ENCODE results near the gene DSC2.
"Not testable (repeated sequence)": the region's sequence is repeated elsewhere in the genome, so short reads cannot be mapped to it uniquely, and the experiment has no call there.

DSC2 gene

DNA sequence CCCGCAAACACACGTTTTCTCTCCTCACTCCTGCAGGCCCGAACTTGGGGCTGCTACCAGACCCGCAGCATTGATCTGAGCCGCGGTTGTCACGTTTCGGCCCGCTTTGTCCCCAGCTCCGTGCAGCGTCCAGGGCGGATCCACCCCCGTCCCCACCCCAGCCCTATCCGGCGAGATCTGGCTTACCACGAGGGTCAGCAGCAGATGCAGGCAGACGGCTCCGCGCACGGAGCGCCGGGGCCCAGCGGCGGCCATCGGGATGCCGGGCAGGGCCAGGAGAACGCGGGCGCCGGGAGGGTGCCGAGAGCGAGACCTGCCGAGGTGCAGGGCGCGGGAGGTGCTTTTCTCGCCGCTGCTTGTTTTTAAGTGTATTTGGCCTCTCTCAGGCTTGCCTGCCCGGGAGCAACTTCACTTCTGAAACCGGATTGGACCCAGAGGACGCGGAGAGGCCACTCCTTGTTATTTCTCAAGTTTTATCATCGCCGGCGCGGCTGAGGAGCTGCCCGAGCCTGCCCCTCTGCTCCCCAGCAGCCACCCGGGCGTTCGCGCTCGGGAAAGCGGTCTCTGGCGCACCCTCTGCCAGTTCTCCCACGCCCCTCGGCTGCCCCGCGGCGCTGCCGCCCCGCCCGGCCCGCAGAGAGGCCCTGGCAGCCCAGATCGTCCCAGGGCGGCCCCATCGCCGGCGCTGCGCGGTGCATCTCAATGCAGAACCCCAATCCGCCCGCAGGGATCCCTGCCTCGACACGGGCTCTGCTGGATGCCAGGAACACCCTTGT, 59.6 kb downstream of the DSC2 start, which contains the start of gene DSC3:
TSS of gene DSC3 (minus strand) at position 337 of the 776 bp plus-strand sequence. CDS start at position 255, 82 bp downstream.
- DNase-seq (ENCODE audit: low read depth): no peak

DNA sequence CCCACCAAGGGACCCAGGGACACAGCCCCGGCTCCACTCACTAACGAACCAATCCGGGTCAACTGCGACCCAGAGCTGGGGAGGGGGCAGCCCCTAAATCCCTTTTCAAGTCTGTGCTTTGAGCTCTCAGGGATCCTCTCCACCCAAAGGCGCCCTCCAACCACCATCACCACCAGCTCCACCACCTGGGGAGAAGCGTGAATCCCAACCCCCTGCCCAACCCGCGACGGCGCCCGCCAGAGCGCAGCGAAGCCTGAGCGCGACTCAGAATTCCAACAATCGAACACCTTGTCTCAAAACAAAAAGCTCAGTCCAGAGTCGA, 60.2 kb downstream of the DSC2 start:
- no peak for DNase-seq (ENCODE audit: low read depth)

DNA sequence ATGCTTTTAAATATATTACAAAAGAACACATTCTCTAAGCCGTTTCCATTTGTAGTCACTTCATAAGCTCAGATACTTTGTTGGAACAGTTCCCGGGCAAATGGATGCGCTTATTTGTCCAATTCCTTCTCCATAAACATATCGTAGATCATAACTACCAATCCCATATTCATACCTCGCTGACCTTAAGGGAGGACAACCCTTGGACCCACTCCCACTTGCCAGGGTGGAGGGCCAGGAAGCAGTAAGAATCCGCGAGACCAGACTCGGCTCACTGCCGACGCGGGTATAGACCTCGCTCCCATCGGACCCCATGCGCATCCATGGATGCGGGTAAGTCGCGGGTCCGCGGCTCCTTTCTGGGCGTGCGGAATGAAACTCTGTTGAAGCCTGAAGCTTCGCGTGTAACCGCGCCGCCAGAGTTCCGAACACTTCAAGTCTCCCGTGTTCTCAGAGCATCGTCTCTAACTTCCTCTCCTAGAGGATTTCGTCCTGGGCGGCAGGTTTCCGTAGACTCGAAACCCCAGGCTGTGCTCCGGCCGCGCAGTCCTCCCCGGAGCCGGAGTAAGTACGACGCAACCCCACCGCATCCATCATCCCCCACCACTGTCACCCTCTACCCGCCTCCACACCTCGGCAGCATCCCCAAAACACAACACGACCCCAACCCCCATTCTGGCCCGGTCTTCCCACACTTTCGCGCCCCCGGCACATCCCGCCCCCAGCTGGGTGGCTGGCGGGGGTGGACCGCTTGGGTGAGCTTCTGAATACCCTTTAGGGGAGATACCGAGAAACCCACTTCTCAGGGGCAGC, 60.7 kb downstream of the DSC2 start:
- no peak for DNase-seq (ENCODE audit: low read depth)

DNA sequence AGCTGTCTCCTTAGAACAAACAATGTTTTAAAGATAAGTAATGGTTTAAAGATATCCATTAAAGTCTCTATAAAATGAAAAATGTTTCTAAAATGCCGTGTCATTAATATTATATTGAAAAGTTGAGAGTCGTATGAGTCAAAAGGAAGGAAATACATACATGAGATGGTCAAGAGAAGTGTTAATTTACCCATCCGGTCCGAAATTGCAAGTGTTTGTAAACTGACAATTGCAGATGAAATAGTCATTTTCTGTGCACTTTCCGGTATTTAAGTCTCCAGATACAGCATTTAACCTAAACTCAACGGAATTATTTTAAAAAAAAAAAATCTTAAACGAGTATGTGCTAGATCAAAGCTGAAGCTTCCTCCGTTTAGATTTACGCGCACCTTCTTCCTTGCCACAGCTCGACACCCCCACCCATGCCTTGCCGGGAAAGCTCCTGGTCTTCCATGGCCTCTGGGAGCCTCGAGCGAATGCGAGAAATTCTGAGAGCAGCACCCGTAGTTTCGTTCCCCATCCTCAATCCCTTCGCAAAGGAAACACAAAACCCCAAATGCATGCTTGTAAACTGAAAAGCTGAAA, 61.4 kb downstream of the DSC2 start:
- no peak for DNase-seq (ENCODE audit: low read depth)

DNA sequence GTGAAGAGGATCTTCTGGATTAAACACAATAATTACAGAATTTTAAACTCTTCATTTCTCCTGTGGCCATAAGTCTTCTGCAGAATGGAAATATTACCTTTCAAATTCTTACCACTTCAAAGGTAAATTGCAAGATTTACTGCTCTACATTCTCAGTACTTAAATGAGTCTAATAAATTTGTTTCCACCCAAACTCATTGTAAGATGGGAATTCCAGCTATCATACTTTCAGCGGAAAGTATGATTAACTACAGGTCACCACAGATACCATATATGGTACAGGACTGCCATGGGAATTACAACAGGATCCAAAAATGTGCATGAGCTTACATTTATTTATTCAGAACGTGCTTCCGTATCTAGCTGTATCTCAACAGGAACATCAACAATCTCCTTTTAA, 62.8 kb downstream of the DSC2 start:
- no peak for DNase-seq (ENCODE audit: low read depth)

DNA sequence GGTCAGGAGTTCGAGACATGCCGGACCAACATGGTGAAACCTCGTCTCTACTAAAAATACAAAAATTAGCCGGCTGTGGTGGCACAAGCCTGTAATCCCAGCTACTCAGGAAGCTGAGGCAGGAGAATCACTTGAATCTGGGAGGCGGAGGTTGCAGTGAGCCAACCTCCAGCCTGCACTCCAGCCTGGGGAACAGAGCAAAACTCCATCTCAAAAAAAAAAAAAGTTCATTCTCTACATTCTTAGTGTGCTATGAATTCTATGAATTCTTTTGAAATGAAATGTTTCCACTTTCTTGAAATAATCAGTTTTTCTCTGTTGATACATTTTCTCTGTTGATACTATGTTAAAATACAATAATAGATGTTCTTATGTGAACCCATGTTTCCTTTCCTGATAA, 64.5 kb downstream of the DSC2 start:
- not testable (repeated sequence) for DNase-seq (ENCODE audit: low read depth)

DNA sequence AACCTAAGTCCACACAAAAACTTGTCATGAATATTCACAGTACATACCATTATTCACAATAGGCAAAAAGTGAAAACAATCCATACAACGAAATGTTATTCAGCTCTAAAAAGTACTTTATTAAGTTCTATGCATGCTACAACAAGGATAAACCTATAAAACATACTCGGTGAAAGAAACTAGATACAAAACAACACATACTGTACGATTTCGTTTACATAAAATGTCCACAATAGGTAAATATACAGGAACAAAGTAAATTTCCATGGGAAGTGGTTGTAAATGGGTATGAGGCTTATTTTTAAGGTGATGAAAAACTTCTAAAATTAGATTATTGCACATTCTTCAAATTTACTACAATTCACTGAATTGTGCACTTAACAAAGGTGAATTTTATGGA, 67.7 kb downstream of the DSC2 start:
- DNase-seq (ENCODE audit: low read depth): no peak

DNA sequence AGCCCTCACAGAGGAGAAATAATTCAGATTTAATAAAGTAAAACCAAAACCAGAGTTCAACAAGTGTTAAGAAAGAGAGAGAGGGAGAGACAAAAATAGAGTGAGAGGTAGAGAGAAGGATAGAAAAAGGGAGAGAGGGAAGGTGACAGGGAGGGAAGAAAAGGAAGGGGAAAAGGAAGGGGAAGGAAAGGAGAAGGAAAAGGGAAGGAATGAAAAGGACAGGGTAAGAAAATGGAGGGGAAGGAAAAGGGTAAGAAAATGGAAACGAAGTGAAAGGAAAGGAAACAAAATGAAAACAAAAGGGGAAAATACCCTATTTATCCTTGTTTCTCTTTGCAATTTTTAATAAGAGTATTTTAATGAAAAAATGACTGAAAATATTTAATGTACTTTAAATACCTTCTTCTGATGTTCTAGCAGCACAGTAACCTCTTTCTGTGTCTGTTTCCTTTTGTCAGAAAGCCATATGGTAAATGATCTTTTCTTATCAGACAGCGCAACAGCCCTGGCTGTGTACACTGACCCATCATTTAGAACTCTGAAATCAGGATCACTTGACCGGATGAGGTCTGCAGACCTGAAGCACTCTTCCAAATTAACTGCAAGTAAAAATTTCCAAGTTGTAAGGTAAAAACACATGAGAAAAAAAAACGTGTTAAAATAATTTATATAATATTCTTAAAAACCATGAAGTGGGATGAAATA, 71.5 kb downstream of the DSC2 start:
- no peak for DNase-seq (ENCODE audit: low read depth)

DNA sequence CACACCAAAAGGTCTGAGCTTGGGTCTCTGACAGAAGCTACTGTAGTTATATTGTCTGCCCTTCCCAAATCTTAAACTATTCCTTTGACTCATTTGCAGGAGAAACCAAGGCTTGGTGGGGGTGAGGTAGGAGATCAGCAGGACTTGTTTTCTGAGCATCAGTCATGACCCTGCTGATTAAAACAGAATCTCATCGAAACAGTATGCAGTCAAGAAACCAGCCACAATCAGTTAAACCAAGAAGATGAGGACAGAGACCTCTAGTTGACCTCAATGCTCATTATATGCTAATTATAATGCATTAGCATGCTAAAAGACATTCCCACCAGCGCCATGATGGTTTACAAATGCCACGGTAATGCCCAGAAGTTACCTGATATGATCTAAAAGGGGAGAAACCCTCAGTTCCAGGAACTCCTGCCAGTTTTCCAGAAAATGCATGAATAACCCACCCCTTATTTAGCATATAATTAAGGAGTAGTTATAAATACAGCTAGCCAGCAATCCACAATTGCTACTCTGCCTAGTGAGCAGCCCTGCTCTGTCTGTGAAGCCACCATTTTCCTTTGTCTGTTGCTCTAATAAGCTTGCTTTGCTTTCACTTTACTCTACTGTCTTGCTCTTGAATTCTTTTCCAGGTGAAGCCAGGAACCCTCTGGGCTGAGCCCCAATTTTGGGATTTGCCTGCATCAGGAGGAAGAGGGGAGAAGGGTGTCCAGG, 86.3 kb downstream of the DSC2 start:
- DNase-seq (ENCODE audit: low read depth): no peak

DNA sequence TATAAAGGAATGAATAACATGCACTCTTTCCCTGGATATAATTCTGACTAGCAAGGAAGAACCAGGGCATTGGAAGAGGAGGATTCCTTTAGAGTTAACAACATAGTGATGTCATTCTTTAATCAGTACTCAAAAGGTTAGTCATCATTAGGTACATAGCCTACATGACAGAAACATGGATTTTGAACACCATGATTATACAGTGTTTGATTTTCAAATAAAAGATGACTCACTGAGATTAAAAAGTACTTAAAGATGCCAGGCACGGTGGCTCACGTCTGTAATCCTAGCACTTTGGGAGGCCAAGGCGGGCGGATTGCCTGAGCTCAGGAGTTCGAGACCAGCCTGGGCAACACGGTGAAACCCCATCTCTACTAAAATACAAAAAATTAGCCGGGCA, 90.8 kb downstream of the DSC2 start:
- DNase-seq (ENCODE audit: low read depth): not testable (repeated sequence)

DNA sequence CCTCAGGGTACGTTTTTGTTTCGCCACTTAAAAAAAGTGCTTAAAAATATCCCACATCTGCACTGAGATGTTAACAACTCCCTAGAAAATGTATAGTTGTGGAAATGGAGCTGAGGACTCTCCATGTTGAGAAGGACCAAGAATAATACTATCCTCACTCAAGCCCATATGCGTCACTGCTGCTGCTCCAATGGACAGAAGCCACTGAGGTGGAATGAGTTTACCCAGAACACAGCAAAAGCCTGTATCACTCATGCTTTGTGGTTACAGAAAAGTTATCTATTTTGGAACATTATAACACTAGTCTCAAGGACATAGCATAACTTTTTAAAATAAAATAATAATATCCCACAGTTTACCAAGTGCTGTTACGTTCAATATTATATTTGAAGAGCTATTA, 91.6 kb downstream of the DSC2 start:
- DNase-seq (ENCODE audit: low read depth): no peak
